HEK293T (cell line): ENCODE measurements around the gene AP3B2.

Source experiments
- ARNT ChIP-seq: fragments of 450-650 bp; IDR thresholded peaks from 2 replicates; pipeline ENCODE4 v1.6.1; 2017; ENCODE audit warnings: mild to moderate bottlenecking
- BHLHE40 ChIP-seq: fragments of 450-650 bp; IDR thresholded peaks from 2 replicates; pipeline ENCODE4 v1.6.1; 2016; ENCODE audit warnings: mild to moderate bottlenecking, moderate library complexity, borderline replicate concordance
- FOXA1 ChIP-seq: fragments of 450-650 bp; IDR thresholded peaks from 2 replicates; pipeline ENCODE4 v1.6.1; 2016; ENCODE audit warnings: mild to moderate bottlenecking
- FOXK2 ChIP-seq: fragments of 450-650 bp; IDR thresholded peaks from 2 replicates; pipeline ENCODE4 v1.6.1; 2016; ENCODE audit warnings: mild to moderate bottlenecking
- FOXM1 ChIP-seq: fragments of 450-650 bp; IDR thresholded peaks from 2 replicates; pipeline ENCODE4 v1.6.1; 2017; ENCODE audit warnings: mild to moderate bottlenecking, borderline replicate concordance
- L3MBTL2 ChIP-seq: fragments of 450-650 bp; conservative IDR thresholded peaks from 2 replicates; pipeline ENCODE4 v1.6.1; 2016; ENCODE audit warnings: mild to moderate bottlenecking
- LEF1 ChIP-seq: fragments of 450-650 bp; IDR thresholded peaks from 2 replicates; pipeline ENCODE4 v1.6.1; 2017; ENCODE audit warnings: mild to moderate bottlenecking, borderline replicate concordance
- SP1 ChIP-seq: fragments of 450-650 bp; IDR thresholded peaks from 2 replicates; pipeline ENCODE4 v1.6.1; 2017
- SUZ12 ChIP-seq: fragments of 450-650 bp; IDR thresholded peaks from 2 replicates; pipeline ENCODE4 v1.6.1; 2016; ENCODE audit warnings: mild to moderate bottlenecking
- ZNF384 ChIP-seq: fragments of 450-650 bp; IDR thresholded peaks from 2 replicates; pipeline ENCODE4 v1.6.1; 2016

GRCh38 chr15:82674873-82675272 is 34.8 kb downstream of the AP3B2 start:
- TF ChIP-seq FOXK2 (no peak), SUZ12 (no peak), SP1 (no peak), BHLHE40 (no peak), L3MBTL2 (no peak), ZNF384 (no peak), ARNT (no peak), FOXA1 (no peak), LEF1 (no peak), FOXM1 (no peak)
